GM19452 (cell line): ENCODE results near the gene MOB2.

Experiments used
- ATAC-seq: cut with Tn5 transposase; IDR thresholded peaks from one replicate; pipeline ENCODE4 v1.9.1; 2021; ENCODE audit not compliant: unreplicated experiment

The MOB2 gene

GRCh38 chr11:1487851-1488574 is 1.4 kb upstream of the MOB2 start:
- ATAC-seq = no peak

- no peak for ATAC-seq
These were observed 692 bp upstream of the MOB2 start for GRCh38 chr11:1487091-1487850.

- ATAC-seq = no peak
These were observed 1.1 kb downstream of the MOB2 start for GRCh38 chr11:1485504-1485885.

- no peak for ATAC-seq
These were observed 1.7 kb downstream of the MOB2 start for GRCh38 chr11:1484695-1485503.

GRCh38 chr11:1484061-1484671 is 2.4 kb downstream of the MOB2 start:
- ATAC-seq = no peak

- no peak for ATAC-seq
These were observed 3.1 kb downstream of the MOB2 start for GRCh38 chr11:1483445-1483961.

- no peak for ATAC-seq
These were observed 3.8 kb downstream of the MOB2 start for GRCh38 chr11:1482581-1483444.

- no peak for ATAC-seq
These were observed 4.6 kb downstream of the MOB2 start for GRCh38 chr11:1481861-1482441.

- no peak for ATAC-seq
These were observed 5.1 kb downstream of the MOB2 start for GRCh38 chr11:1481483-1481825.

- no peak for ATAC-seq
These were observed 5.8 kb downstream of the MOB2 start for GRCh38 chr11:1480555-1481482.

GRCh38 chr11:1480191-1480554 is 6.4 kb downstream of the MOB2 start:
- ATAC-seq = no peak

GRCh38 chr11:1479678-1480118 is 6.9 kb downstream of the MOB2 start:
- ATAC-seq = no peak

GRCh38 chr11:1479006-1479677 is 7.4 kb downstream of the MOB2 start:
- no peak for ATAC-seq

- no peak for ATAC-seq
These were observed 8.0 kb downstream of the MOB2 start for GRCh38 chr11:1478544-1478943.

- ATAC-seq = no peak
These were observed 8.6 kb downstream of the MOB2 start for GRCh38 chr11:1478011-1478410.

GRCh38 chr11:1476940-1477736 is 9.4 kb downstream of the MOB2 start:
- ATAC-seq = no peak

- ATAC-seq = no peak
These were observed 10.7 kb downstream of the MOB2 start for GRCh38 chr11:1475841-1476240.
